Mucosa of descending colon (tissue), 3 donors: Measurements from ENCODE around the gene KDM3B. TPM values are rescaled to one million over a fixed set of nuclear protein-coding genes. Genes with fewer than 3 reads are reported as not detected.
A peak's percentile ranks its signal among the peaks of the same experiment; 100 is the strongest.

ENCODE experiments used
- ATAC-seq: fragments of 200-7000 bp; cut with Tn5 transposase; one replicate; pipeline ENCODE4 v1.9.1; 2020; ENCODE audit warnings: mild to moderate bottlenecking, moderate library complexity
- DNase-seq, 3 donors: peaks; one replicate each; pipeline ENCODE4 v3.0.0-alpha.2; 2020
- H3K36me3 ChIP-seq: fragments of 200-600 bp; one replicate; pipeline ENCODE4 v1.8.0; 2021; ENCODE audit warnings: low read depth, mild to moderate bottlenecking
- H3K4me1 ChIP-seq: fragments of 200-600 bp; one replicate; pipeline ENCODE4 v1.8.0; 2021; ENCODE audit warnings: low read depth, mild to moderate bottlenecking
- H3K4me3 ChIP-seq: fragments of 200-600 bp; one replicate; pipeline ENCODE4 v1.8.0; 2021; ENCODE audit warnings: mild to moderate bottlenecking
- H3K9me3 ChIP-seq: fragments of 200-600 bp; one replicate; pipeline ENCODE4 v1.8.0; 2021; ENCODE audit warnings: mild to moderate bottlenecking
- CTCF ChIP-seq: fragments of 200-600 bp; IDR thresholded peaks from one replicate; pipeline ENCODE4 v1.8.0; 2022; ENCODE audit warnings: antibody characterized with exemption, mild to moderate bottlenecking
- intact Hi-C, 2 donors: fragments of 100-400 bp; cut with DNase I in 1 of 2; cut with micrococcal nuclease in 1 of 2; formaldehyde crosslinking; loops; one replicate each; pipeline versions ENCODE4 v1.11.0 to v1.11.1; 2022; cut with DNase I, micrococcal nuclease
- total RNA-seq, 3 donors: library from RNA; stranded (reverse); fragmentation: NEBNext Ultra II Directional in 2 of 3; extraction: Animal tissue kit (Norgen Biotek cat#: 25700) in 2 of 3; gene quantifications; one replicate each; pipeline versions ENCODE4 v1.2.1 to v1.2.4, GENCODE V29; 2021 to 2023
- donor health status: DM: no; HTN: no; CAD: no; lungs with moderate emphysema.
- donor health status: DM: no; HTN: no; CAD: no.
- donor health status: DM: no; HTN: yes; CAD: no.

The KDM3B gene
- total RNA-seq, 3 donors from 2014 or later: 56.6 to 84.3 (median 71.7) TPM

GRCh38 chr5:138438003-138438723 is 85.7 kb downstream of the KDM3B start:
- Histone ChIP-seq H3K36me3 (peaks cover 17% of the 10 kb centered on the region), H3K4me1 (peaks cover 5% of the 10 kb centered on the region), H3K4me3 (no peak overlapping the region), H3K9me3 (no peaks in the 10 kb centered on the region)
- TF ChIP-seq CTCF: no peak
- DNase-seq (no peak), ATAC-seq (peak; percentile 8)
- intact Hi-C loops: no loop called here

GRCh38 chr5:138438724-138439476 is 86.4 kb downstream of the KDM3B start, which contains the start of gene REEP2:
Gene REEP2, plus strand, starts transcription at chr5:138439057. Its CDS starts 152 bp downstream, at chr5:138439209.
- TF ChIP-seq CTCF: no peak
- Histone ChIP-seq H3K4me1 (peaks cover 5% of the 10 kb centered on the region), H3K4me3 (no peak within 1 kb of the TSS), H3K36me3 (peaks cover 10% of the 10 kb centered on the region), H3K9me3 (no peaks in the 10 kb centered on the region)
- intact Hi-C loops: no loop called here
- DNase-seq (peak in 1 of 3 donors; percentile 57), ATAC-seq (peak; percentile 81)

GRCh38 chr5:138439477-138440158 is 87.1 kb downstream of the KDM3B start:
- DNase-seq (no peak), ATAC-seq (peak; percentile 9)
- no peak overlapping the region for H3K4me3 ChIP-seq
- peaks cover 10% of the 10 kb centered on the region for H3K36me3 ChIP-seq
- H3K9me3 ChIP-seq: no peaks in the 10 kb centered on the region
- TF ChIP-seq CTCF: no peak
- H3K4me1 ChIP-seq: peaks cover 5% of the 10 kb centered on the region
- intact Hi-C loops: no loop called here

- Histone ChIP-seq H3K4me1 (peaks cover 5% of the 10 kb centered on the region), H3K4me3 (no peak overlapping the region), H3K36me3 (peaks cover 6% of the 10 kb centered on the region), H3K9me3 (no peaks in the 10 kb centered on the region)
- ATAC-seq (no peak), DNase-seq (no peak)
- intact Hi-C loops: no loop called here
- TF ChIP-seq CTCF: no peak
Measured at GRCh38 chr5:138440159-138441073, 87.9 kb downstream of the KDM3B start.

- no peak for ATAC-seq
Measured at GRCh38 chr5:138441221-138441620, 88.7 kb downstream of the KDM3B start.

More at GRCh38 chr5:138441221-138441620, 88.7 kb downstream of the KDM3B start:
- intact Hi-C loops: no loop called here
- Histone ChIP-seq H3K9me3 (no peaks in the 10 kb centered on the region), H3K36me3 (no peaks in the 10 kb centered on the region), H3K4me1 (peaks cover 5% of the 10 kb centered on the region), H3K4me3 (no peak overlapping the region)
- no peak for TF ChIP-seq CTCF
- DNase-seq: no peak
